ENCODE results near the gene NTM. TPM values are rescaled to one million over a fixed set of nuclear protein-coding genes. Genes with fewer than 3 reads are reported as not detected.

NTM gene
- total RNA-seq, 1 experiment from 2014 or later: 9.9 TPM

GRCh38 chr11:132051704-132052103, 681.3 kb downstream of the NTM start:
- Histone ChIP-seq H3K14ac (ENCODE audit: insufficient read depth, low read length) (no peak overlapping the region), H3K56ac (ENCODE audit: insufficient read length, low read depth, low read length) (no peak overlapping the region), H2BK12ac (ENCODE audit: insufficient read length, low read depth, low read length) (no peak overlapping the region), H2AFZ (ENCODE audit: low read length) (no peak overlapping the region), H2BK5ac (ENCODE audit: insufficient read length, low read length) (no peak overlapping the region), H3K4me2 (ENCODE audit: insufficient read depth, insufficient read length, low read length) (no peak overlapping the region), H3K4me1 (ENCODE audit: insufficient read depth, low read length) (peaks cover 9% of the 10 kb centered on the region; the same call in 1 of the 2 replicates), H3T11ph (ENCODE audit: low read length) (no peak overlapping the region), H4K91ac (ENCODE audit: insufficient read length, low read depth, low read length) (no peak overlapping the region), H2BK20ac (ENCODE audit: low read depth, low read length, poor library complexity, severe bottlenecking) (no peak overlapping the region), H3K23ac (ENCODE audit: insufficient read length, low read depth, low read length) (no peak overlapping the region), H3K18ac (ENCODE audit: insufficient read length, low read depth, low read length) (no peak overlapping the region), H3K9me3 (ENCODE audit: control insufficient read depth, low read depth, low read length) (no peaks in the 10 kb centered on the region), H3K27ac (ENCODE audit: insufficient read length, low read depth, low read length) (no peak overlapping the region), H3K9ac (ENCODE audit: extremely low read depth, insufficient read length, low read length) (no peak overlapping the region), H3K79me2 (ENCODE audit: insufficient read depth, low read length) (no peaks in the 10 kb centered on the region), H2BK120ac (ENCODE audit: low read depth, low read length, poor library complexity, severe bottlenecking) (no peak overlapping the region), H3K23me2 (ENCODE audit: insufficient read length, low read depth, low read length, poor library complexity, severe bottlenecking) (no peaks in the 10 kb centered on the region), H2BK15ac (ENCODE audit: low read depth, low read length) (no peak overlapping the region), H3K79me1 (ENCODE audit: insufficient read depth, low read depth, low read length, poor library complexity, severe bottlenecking) (no peaks in the 10 kb centered on the region), H4K8ac (replicated peaks; ENCODE audit: insufficient read length, low read depth, low read length) (no peak overlapping the region), H3K4ac (ENCODE audit: low read depth, low read length) (no peak overlapping the region), H4K5ac (ENCODE audit: insufficient read length, low read depth, low read length) (no peak overlapping the region), H3K27me3 (ENCODE audit: insufficient read depth, low read length) (no peaks in the 10 kb centered on the region), H2AK5ac (ENCODE audit: insufficient read length, low read length) (no peak overlapping the region), H4K20me1 (ENCODE audit: control insufficient read depth, insufficient read depth, insufficient read length) (no peaks in the 10 kb centered on the region)
- WGBS (ENCODE audit: extremely low coverage, insufficient read length, low lambda C conversion rate): no CpG with 5 or more reads among the region's 2 CpGs
- no peaks in the 10 kb centered on the region for H3K9me3 Mint-ChIP-seq
- no peak for TF ChIP-seq CTCF (conservative IDR thresholded peaks at IDR 0.05)
- no peaks in the 10 kb centered on the region for H3K36me3 Mint-ChIP-seq (ENCODE audit: insufficient read depth in 1 of 3, low read depth in 3 of 3)
- no peak overlapping the region for H3K27ac Mint-ChIP-seq
- no peaks in the 10 kb centered on the region for H3K27me3 Mint-ChIP-seq (ENCODE audit: low read depth)
- H3K4me1 Mint-ChIP-seq: peaks cover 34 to 38% of the 10 kb centered on the region in 2 experiments
- no peak overlapping the region for H3K4me3 Mint-ChIP-seq
- DNase-seq: no peak
